Large intestine (tissue), 3 donors: Measurements from ENCODE around the gene CSF1R. TPM values are rescaled to one million over a fixed set of nuclear protein-coding genes. Genes with fewer than 3 reads are reported as not detected.
"Not testable (repeated sequence)": the region's sequence is repeated elsewhere in the genome, so short reads cannot be mapped to it uniquely, and the experiment has no call there.

Experiments used
- DNase-seq, 2 donors: peaks; one replicate each; pipeline versions ENCODE4 v3.0.0 to v3.0.0-alpha.2; 2013
- H3K27ac ChIP-seq: one replicate; pipeline ENCODE4 v1.5.1; 2013; ENCODE audit warnings: low read length
- H3K27me3 ChIP-seq: 2 replicates; pipeline ENCODE4 v1.6.1; 2013; ENCODE audit warnings: low read length; ENCODE audit not compliant: control insufficient read depth, insufficient read depth
- H3K36me3 ChIP-seq: 2 replicates; pipeline ENCODE4 v1.6.1; 2013; ENCODE audit warnings: low read length; ENCODE audit not compliant: control insufficient read depth, insufficient read depth
- H3K4me1 ChIP-seq: one replicate; pipeline ENCODE4 v1.6.1; 2013; ENCODE audit warnings: low read length; ENCODE audit not compliant: control insufficient read depth, insufficient read depth
- H3K4me3 ChIP-seq: one replicate; pipeline ENCODE4 v1.5.1; 2013; ENCODE audit warnings: low read length
- H3K9me3 ChIP-seq: one replicate; pipeline ENCODE4 v1.6.1; 2013; ENCODE audit warnings: mild to moderate bottlenecking, low read depth, low read length, moderate library complexity; ENCODE audit not compliant: control insufficient read depth
- WGBS: methylation state at CpG from one replicate; pipeline ENCODE4 v1.1.5; 2013; ENCODE audit warnings: low lambda C conversion rate; ENCODE audit not compliant: insufficient coverage; 5-methylcytosine and 5-hydroxymethylcytosine counted together
- polyA plus RNA-seq: library from polyadenylated mRNA; unstranded; fragments of 120-200 nt; gene quantifications from one replicate; pipeline ENCODE4 v1.2.1, GENCODE V29; 2013

The CSF1R gene
- polyA plus RNA-seq, 1 donor, result 31.0 TPM

GRCh38 chr5:150044712-150045111 lies 41.6 kb downstream of the CSF1R start:
- Histone ChIP-seq H3K9me3 (no peaks in the 10 kb centered on the region), H3K36me3 (peaks cover 87% of the 10 kb centered on the region), H3K4me3 (no peak overlapping the region), H3K27me3 (no peaks in the 10 kb centered on the region), H3K27ac (no peak overlapping the region), H3K4me1 (peaks cover 13% of the 10 kb centered on the region)
- WGBS, result no CpG with 5 or more reads among the region's 7 CpGs
- DNase-seq, result no peak

GRCh38 chr5:150044329-150044681 lies 42.0 kb downstream of the CSF1R start:
- Histone ChIP-seq H3K36me3 (peaks cover 85% of the 10 kb centered on the region), H3K9me3 (no peaks in the 10 kb centered on the region), H3K4me3 (no peak overlapping the region), H3K27me3 (no peaks in the 10 kb centered on the region), H3K4me1 (peaks cover 13% of the 10 kb centered on the region), H3K27ac (no peak overlapping the region)
- DNase-seq, result no peak

DNA sequence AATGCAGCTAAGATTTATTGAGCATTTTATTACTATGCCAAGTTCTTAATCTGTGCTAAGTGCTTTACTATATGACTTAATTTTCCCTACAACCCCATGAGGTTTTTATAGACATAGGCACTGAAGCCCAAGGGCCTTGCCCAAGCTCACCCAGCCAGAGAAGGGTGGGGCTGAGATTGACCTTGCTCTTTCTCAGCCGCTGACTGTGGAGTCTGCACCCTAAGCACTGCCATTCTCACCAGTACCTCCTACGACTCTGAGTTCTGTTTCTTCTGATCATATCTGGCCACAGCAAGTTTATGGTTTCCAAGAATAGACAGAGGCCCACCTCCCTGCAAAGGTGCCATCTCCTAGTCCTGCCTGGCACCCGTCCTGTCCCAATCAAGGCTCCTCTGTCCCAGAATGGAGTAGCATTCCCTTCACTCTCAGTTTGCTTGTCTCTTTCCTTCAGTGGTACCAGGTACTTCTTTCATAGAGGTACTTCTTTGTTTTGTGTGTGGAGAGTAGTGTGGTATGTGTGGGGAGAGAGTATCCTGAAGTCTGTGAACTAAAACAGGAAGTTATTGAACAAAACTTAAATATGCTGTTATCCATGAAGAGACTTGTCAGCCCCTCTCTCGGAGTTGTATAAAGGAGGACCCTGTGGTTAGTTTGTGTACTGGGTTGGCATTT lies 42.6 kb downstream of the CSF1R start:
- Histone ChIP-seq H3K36me3 (peaks cover 84% of the 10 kb centered on the region), H3K27ac (peak overlapping the region; percentile 45), H3K9me3 (no peaks in the 10 kb centered on the region), H3K4me1 (peaks cover 13% of the 10 kb centered on the region), H3K27me3 (no peaks in the 10 kb centered on the region), H3K4me3 (no peak overlapping the region)
- peak; percentile 54 to 73 for DNase-seq
- no CpG with 5 or more reads among the region's 4 CpGs for WGBS

DNA sequence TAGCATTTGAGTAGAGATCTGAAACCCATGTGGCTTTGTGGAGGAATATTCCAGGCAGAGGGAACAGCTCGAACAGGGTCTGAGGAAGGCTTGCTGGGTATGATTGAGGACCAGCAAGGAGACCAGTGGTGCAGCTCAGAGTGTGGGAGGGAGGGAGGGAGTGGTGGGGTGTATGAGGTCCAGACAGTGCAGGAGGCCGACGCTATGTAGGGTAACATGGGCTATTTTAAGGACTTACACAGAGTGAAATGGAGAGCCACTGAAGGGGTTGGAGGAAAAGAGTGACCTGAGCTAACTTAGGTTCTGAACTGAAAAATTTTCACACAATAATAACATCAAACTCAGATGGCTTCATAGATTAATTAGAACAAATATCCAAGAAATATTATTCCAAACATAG lies 43.9 kb downstream of the CSF1R start:
- DNase-seq, result no peak
- H3K4me3 ChIP-seq, result no peak overlapping the region
- H3K4me1 ChIP-seq, result peaks cover 13% of the 10 kb centered on the region
- no peaks in the 10 kb centered on the region for H3K9me3 ChIP-seq
- WGBS, result no CpG with 5 or more reads among the region's 3 CpGs
- no peak overlapping the region for H3K27ac ChIP-seq
- peaks cover 77% of the 10 kb centered on the region for H3K36me3 ChIP-seq
- H3K27me3 ChIP-seq, result no peaks in the 10 kb centered on the region

GRCh38 chr5:150038547-150038946 lies 47.8 kb downstream of the CSF1R start:
- Histone ChIP-seq H3K36me3 (peaks cover 82% of the 10 kb centered on the region), H3K27me3 (no peaks in the 10 kb centered on the region), H3K4me3 (no peak overlapping the region), H3K4me1 (peaks cover 6% of the 10 kb centered on the region), H3K9me3 (no peaks in the 10 kb centered on the region), H3K27ac (no peak overlapping the region)
- no peak for DNase-seq
- 20% methylated on average over 1 of the region's 2 CpGs for WGBS

DNA sequence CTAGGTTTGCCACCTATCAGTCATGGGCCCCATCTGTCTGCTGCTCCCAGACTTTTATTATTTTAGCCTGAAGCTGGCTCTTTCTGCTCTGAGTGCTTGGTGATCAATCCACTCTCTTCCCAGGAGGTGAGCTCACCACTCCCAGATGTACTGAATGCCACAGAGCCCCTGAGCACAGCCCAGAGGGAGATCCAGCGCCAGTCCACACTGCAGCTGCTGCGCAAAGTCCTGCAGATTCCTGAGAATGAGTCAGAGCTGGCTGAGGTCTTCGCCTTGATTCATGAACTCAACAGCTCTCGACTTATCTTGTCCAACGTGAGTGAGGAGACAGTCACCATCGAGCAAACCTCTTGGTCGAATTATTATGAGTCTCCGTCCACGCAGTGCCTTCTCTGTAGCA lies 49.8 kb downstream of the CSF1R start:
- no peaks in the 10 kb centered on the region for H3K9me3 ChIP-seq
- H3K4me3 ChIP-seq, result no peak overlapping the region
- H3K36me3 ChIP-seq, result peaks cover 85% of the 10 kb centered on the region
- H3K27me3 ChIP-seq, result no peaks in the 10 kb centered on the region
- 83% methylated on average over 2 of the region's 9 CpGs for WGBS
- H3K27ac ChIP-seq, result no peak overlapping the region
- H3K4me1 ChIP-seq, result no peaks in the 10 kb centered on the region
- DNase-seq, result peak in 1 of 2 donors; percentile 15

- no peak overlapping the region for H3K4me3 ChIP-seq
- no peaks in the 10 kb centered on the region for H3K27me3 ChIP-seq
- no peaks in the 10 kb centered on the region for H3K4me1 ChIP-seq
- WGBS, result no CpG with 5 or more reads among the region's 7 CpGs
- no peak overlapping the region for H3K27ac ChIP-seq
- peaks cover 85% of the 10 kb centered on the region for H3K36me3 ChIP-seq
- no peak for DNase-seq
- no peaks in the 10 kb centered on the region for H3K9me3 ChIP-seq
Observed at GRCh38 chr5:150035139-150035895, 51.0 kb downstream of the CSF1R start.

- no peak for DNase-seq
- Histone ChIP-seq H3K36me3 (peaks cover 85% of the 10 kb centered on the region), H3K4me3 (no peak overlapping the region), H3K27ac (no peak overlapping the region), H3K9me3 (no peaks in the 10 kb centered on the region), H3K4me1 (no peaks in the 10 kb centered on the region), H3K27me3 (no peaks in the 10 kb centered on the region)
- no CpG with 5 or more reads among the region's 4 CpGs for WGBS
Observed at GRCh38 chr5:150034662-150035061, 51.7 kb downstream of the CSF1R start.

GRCh38 chr5:150033334-150033733 lies 53.0 kb downstream of the CSF1R start:
- Histone ChIP-seq H3K27me3 (no peaks in the 10 kb centered on the region), H3K4me3 (no peak overlapping the region), H3K4me1 (no peaks in the 10 kb centered on the region), H3K27ac (no peak overlapping the region), H3K9me3 (no peaks in the 10 kb centered on the region), H3K36me3 (peaks cover 88% of the 10 kb centered on the region)
- WGBS, result 100% methylated on average over 3 of the region's 4 CpGs
- no peak for DNase-seq

GRCh38 chr5:150028047-150028446 lies 58.3 kb downstream of the CSF1R start:
- DNase-seq, H3K4me3 ChIP-seq, H3K27me3 ChIP-seq, H3K9me3 ChIP-seq, H3K4me1 ChIP-seq, H3K27ac ChIP-seq: not testable (repeated sequence)
- no CpG with 5 or more reads among the region's 1 CpG for WGBS
- H3K36me3 ChIP-seq, result peaks cover 81% of the 10 kb centered on the region
